ENCODE measurements around the gene FJX1.

FJX1 gene, protein sequence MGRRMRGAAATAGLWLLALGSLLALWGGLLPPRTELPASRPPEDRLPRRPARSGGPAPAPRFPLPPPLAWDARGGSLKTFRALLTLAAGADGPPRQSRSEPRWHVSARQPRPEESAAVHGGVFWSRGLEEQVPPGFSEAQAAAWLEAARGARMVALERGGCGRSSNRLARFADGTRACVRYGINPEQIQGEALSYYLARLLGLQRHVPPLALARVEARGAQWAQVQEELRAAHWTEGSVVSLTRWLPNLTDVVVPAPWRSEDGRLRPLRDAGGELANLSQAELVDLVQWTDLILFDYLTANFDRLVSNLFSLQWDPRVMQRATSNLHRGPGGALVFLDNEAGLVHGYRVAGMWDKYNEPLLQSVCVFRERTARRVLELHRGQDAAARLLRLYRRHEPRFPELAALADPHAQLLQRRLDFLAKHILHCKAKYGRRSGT

DNA sequence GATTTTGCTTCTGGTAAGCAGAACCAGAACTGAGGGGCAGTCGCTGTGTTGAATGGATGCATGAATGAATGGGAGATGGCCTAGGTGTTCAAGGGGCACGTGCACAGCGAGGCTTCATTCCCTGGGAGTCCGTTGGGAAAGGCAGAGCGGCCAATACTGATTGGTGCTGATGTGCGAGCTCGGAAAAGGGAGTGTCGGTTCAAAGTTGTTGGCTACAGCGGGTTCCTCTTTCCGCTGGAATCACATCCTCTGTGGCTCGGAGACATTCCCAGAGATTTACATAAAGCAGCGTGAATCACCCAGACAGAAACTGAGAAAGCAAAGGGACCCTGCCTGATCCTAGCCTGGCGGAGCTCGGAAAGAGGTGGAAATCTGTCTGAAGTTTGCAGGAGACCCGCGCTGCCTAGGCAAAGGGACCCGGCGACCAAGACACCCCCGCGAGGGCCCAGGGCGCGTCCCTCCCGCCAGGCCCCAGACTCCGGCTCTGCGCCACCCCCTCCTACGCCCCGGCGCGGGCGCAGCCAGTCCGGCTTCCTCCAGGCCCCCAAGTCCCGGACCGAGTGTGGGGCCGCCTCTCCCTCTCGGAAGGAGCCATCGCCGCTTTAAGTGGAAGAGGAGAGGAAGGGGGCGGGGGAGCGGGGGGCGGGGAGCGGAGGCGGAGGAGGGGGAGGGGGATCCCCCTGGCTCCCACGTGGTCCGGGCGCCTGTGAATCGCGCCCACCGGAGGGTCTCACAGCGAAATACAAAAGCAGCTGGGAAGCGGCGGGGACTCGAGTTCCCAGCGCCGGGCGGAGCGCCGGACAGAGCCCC is at the start of gene FJX1:
Gene FJX1 (plus strand): TSS at position 774 of the 810 bp plus-strand sequence. CDS start 177 bp downstream, outside the sequence.
- DNase-seq, result no peak

DNA sequence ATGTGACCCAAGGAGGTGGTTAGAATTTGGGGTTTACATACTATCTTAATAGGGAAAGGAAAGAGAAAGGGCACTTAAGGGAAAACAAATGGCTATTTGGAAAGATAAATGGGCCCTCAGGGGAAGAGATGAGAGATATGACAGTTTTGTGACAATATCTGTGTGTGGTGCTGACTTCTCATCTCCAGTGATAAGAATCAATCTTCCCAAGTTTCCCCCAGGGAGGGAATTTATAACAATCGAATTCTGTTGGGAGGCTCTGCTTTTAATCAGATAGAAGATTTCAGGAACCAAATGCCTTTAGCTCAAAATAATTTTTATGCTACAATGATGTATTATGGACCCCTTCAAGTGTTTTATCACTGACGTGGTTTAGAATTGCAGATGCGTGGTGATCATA is 46.6 kb upstream of the FJX1 start:
- no peak for DNase-seq

DNA sequence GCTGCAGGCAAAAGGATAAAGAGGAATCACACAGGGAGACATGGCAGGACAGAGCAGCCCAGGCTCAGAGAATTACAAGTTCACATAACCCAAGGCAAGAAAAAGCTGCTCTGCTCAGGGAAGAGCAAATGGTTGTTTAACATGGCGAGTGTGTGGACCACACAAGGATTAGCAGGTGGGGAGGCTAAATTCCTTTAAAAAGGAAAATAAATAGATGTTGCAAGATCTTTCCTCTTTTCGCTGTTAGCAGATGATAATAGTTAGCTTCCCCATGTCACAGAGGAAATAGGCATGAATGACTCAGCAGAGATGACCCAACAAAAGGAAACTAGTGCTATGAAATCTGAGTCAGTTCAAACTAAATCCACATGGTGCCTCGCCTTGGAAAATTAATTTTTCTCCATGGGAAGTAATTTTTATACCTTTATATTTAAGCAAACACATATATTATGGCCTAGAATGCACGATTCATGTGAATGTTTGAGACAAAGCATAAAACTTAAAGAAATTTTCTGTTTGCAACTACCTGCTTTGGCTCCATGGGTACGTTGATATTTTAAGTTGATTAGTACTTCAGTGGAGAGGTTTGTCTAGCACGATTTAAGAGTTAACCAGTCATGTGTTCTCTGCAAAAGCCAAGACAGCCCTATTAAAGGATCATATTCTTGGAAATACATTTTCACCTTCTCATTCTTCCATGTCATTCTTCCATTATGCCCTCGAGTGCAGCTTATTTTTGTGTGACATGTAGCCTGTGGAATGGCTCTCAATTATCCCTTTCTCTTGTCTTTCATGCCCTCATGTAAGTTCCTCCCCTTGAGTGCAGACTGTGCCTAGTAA is 38.5 kb upstream of the FJX1 start:
- no peak for DNase-seq

DNA sequence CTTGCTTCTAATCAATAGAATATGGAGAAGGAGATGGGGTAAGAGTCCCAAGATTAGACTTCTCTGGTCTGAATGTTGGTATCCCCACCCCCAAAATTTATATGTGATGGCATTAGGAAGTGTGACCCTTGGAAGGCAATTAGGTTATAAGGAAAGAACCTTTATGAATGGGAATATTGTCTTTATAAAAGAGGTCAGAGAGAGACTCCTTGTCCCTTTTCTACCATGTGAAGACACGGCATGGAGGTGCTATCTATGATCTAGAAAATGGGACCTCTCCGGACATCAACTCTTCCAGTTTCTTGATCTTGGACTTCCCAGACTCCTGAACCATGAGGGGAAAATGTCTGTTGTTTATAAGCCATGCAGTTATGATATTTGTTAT is 37.9 kb upstream of the FJX1 start:
- no peak for DNase-seq

DNA sequence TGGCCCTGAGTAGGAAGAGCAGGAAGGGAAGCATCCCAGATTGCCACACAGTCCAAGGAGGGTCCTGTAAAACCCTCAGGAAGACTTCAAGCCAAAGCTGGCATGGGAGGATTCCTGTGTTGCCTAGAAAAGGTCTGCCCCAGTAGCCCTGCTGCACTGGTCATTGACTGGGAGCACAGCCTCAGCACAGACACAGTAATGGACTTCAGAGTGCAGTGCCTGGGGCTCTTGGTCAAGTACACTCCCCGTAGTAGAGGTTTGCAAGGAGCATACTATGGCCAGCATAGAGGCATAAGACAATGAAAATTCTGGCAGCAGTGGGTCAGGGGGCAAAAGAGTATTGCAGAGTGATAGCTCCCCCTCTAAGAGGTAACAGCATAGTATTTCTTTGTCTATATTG is 36.2 kb upstream of the FJX1 start:
- no peak for DNase-seq

DNA sequence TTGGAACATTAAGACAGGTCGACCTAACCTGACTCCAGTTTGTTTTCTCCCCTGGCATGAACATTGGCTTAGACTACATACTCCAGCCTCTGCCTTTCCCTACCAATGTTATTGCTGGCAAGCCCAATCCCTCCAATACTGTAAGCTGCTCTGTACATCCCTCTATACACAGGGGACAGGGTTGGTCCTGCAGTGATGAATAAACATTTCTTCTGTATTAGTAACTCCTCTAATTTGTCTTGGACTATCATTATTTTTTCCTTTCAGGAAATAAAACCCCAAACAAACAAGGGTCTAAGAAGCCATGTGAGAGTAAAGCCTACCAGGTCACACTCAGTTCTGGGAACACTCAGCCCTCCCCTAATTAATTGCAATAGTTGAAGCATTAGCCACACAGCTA is 35.1 kb upstream of the FJX1 start:
- no peak for DNase-seq

DNA sequence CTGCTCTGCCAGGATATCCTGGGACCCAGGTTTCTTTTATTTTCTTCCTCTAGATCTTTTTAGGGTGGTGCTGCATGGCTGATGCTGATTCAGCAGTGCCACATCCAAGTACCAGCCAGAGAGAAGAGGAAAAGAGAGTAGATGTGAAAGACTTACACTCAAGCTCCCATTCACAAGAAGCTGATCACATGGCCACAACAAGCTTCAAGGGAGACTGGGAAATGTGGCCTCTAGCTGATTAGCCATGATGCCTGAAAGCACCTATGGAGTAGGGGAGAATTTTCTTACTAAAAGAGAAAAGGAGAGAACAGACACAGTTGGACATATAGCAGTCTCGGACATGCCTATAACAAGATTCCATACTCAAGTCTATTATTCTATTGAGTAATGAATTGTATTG is 34.4 kb upstream of the FJX1 start:
- DNase-seq, result no peak

DNA sequence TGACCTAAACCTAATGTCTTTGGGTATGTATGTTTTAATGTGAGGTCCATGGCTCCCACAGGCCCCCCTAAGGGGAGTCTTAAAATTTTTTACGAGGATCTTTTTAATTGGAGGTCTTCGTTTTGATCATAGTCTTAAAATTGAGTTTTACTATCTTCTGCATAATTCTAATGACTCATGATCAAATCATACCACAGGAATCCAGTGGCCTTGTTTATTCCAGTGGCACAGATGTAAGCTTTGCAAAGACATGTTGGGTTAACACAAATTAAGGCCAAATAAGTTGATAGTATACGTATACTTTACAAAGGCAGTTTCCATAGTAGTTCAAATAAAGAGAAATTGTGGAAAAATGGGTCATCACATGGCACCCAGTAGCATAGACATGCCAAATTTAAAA is 33.9 kb upstream of the FJX1 start:
- DNase-seq, result no peak

DNA sequence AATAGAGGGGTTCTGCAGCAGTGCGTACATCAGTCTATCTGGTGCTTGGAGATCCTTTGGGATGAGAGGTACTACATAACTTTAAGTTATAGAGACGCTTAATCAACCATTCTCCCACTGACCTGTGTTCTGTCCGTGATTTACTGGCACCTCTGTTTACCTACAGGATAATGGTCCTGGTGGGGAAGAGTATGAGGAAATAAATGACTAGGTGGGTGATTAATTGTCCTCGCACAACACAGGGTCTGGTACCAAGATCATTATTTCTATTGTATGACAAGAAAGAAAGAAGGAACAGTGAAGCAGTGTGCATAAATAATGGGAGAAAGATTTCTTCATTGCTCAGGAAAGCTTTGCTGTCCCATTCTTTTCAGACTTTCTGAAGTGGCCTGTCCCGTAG is 32.8 kb upstream of the FJX1 start:
- no peak for DNase-seq

DNA sequence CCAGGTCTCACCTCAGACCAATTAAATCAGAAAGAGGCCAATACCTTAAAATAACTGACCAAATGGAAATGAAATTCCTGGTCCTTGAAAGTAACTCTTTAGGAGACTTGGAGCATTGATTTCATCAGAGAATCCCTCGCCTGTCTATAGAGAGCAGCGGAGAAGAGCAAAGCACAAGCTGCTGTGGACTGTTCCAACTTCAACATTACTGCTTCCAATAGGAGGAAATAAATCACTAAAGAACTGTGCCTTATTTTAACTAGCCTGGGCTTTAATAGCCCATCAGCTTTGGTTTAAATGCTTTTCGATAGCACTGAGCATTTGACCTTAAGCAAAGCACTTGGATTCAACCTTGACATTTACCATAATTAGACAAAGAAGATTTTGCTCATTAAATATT is 32.0 kb upstream of the FJX1 start:
- no peak for DNase-seq

DNA sequence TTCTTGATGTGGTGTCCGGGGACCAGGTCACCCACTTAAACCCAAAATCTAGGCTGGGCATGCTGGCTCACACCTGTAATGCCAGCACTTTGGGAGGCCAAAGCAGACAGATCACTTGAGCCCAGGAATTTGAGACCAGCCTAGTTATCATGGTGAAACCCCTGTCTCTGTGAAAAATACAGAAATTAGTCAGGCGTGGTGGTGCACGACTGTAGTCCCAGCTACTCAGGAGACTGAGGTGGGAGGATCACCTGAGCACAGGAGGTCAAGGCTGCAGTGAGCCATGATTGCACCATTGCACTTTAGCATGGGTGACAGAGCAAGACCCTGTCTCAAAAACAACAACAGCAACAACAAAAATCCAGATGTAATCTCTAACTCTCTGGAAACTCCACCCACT is 30.3 kb upstream of the FJX1 start:
- DNase-seq, result no peak

DNA sequence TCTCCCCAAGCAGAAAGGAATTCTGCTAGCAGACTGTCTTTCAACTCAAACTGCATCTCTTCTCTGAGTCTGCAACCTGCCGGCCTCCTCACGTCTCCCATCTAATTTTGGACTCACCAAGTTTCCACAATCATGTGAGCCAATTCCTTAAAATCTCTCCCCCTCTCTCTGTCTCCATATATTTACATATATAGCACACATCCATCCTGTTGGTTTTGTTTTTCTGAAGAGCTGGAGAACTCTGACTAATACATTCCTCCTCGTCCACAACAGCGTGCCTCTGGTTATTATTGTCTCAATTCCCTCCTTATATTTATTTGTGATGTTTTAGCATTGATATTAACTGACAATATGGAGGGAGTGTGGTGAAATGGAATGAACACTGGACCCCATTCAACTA is 29.6 kb upstream of the FJX1 start:
- no peak for DNase-seq

DNA sequence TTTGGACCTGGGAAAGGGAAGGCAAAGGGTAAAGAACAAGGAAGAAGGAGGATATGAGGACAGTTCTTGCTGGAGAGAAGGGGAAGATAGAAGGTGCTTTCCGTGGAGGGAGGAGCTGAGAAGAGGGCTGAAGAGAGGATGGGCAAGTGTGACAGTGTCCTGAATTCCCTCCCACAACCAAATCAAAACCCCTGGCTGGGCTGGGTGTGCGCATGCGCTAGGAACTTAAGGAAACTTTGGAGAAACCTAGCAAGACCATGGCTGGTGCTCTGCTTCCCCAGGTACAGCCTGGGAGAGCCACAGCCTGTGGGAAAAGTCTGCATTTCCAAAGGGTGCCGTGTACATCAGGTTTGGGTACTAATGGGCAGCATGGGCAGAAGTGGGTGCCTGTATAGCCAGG is 29.0 kb upstream of the FJX1 start:
- DNase-seq, result no peak

DNA sequence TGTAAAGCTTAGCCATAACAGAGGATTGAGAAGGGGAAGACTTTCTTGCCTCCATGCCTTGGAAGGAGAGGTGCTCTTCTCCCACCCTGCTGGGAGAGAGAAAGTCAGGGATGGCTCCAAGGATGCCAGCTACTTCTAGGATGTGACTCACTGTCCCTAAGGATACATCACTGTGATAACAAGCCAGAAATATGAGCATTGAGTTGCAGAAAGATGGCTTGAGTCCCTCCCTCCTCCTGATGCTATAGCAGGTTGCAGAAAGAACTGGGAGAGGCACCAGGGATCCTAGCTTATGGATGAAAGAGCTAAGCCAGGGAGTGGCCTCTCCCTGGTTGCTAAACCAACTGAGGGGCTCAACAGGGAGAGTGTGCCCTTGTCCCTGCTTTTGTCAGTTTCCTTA is 27.8 kb upstream of the FJX1 start:
- no peak for DNase-seq

DNA sequence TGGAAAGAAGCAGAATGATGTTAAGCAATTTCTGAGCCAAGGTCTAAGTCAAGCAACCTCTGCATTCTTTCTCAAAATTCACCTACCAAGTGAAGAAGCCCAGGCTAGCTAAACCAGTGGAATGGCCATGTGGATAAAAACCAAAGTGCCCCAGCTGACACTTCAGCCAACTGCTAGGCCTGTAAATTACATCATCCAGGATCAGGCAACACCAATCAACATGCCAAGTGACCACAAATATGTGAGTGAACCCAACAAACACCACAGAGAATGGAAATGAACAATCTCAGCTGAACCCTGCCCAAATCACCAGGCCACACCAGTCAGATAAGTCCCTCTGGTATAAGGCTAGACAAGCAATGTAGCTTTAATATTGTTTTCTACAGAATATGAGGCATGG is 25.1 kb upstream of the FJX1 start:
- DNase-seq, result no peak

DNA sequence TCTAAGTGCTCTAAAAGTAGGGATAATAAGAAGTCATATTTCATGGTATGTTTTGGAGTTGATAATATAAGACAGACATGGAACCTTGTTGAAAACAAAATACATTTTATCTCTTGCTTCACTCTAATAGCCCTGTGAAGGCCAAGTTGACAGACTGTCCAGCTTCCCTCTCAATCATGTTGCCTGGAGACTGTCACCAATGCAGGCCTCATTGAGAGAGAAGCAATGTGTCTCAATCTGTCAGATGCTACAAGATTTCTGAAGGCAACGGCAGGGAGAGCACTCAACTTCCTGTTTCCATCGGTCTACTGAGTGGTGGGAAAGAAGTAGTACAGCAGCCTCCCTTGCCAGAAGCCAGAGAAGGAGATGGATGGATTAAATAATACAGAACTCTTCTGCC is 23.6 kb upstream of the FJX1 start:
- DNase-seq, result no peak

DNA sequence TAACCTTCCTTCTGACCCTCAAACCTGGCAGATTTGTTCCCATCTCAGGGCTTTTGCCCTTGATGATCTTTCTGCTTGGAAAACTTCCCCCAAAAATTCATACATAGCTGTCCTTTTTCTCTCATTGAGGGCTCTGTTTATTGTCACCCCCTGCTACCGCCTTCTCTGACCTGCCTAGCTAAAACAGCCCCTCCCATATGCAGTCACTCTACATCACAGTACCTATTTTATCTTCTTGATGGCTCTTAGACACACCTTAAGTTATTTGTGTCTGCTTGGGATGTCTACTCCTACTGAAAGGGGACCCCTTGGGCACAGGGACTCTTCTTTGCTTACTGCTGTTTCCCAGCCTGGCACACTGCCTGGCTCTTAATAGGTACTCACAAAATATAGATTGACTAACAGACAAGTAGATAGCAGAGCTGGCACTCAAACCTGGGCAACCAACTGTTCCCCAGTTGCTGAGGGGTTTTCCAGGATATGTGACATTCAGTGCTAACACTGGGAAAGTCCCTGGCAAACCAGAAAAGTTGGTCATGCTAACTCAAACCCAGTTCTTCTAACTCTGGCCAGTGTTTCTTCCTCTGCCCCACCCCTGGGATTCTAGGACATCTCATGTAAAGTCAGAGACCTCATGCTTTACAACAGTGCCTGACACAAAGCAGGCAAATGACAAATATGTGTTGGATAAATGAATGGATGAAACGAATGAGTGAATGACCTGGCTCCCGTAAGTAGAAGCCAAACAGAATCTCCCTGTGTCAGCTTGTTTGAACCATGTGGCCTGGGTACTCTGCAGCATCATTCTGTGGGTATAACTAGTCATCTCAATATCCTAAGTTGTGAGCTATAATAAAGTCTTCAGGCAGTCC is 19.8 kb upstream of the FJX1 start:
- no peak for DNase-seq

DNA sequence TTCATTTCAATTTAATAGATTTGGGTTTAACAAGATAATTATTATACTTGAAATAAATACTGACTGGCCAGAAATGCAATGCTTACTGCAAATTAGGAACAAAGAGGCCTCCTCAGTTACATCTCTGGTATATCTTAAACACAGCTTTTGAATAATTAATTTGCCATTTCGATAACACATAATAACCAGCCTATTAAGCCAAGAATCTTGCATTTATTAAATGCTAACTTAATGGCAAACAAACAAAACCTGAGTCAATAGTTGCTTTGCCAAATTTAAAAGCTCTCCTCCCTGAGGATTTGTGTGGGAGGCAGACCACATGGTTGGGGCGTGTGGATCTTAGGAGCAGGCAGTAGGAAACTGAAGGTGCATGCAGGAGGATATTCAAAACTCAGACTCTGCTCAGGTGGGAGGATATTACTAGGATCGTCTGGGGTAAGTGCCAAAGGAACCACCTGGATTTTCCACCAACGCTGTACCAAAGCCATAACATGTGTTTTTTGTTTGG is 17.9 kb upstream of the FJX1 start:
- no peak for DNase-seq

DNA sequence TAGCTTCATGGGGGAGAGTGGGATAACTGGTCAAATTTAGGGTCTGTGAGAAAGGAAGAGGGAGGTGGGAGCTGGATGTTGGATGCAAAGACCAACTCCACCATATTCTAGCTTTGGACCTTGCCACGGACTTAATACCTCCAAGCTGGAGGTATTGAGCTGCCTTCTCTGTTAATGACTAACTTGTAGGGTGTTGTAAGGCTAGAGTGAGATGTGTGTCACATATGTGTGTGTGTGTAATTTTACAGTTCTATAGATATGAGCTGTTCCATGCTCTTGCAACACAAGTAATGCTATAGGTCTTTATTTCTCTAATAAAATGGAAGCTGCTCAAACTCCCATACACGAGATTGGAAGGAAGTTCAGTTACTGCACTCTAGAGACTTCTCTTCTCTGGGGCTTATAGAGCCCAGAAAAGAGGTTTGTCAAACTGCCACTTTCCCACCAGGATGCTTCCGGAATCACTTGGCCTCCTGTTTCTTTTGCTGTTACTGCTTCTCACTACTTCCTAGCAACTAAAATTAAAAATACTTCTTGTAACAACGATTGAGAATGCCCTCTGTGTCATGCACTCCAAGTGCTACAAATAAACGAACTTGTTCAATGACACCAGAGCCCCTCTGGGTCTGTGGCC is 16.0 kb upstream of the FJX1 start:
- DNase-seq, result no peak

DNA sequence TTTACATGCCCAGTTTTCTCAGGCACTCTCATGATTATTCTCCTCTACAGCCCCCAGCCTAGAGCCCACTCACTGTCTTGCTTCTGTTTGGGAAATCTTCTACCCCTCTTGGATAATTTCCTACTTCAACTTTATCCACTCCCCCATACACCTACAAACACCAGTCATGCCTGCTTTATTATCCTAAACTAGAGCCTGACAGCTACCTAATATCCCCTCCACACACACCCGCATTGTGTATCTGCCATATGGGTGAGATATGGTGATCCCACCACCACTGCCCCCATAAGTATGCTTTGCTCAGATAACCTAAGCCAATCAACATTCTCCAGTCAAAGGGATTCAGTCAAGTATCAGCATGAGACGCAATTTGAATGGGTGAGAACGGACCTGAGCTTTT is 15.3 kb upstream of the FJX1 start:
- DNase-seq, result no peak

DNA sequence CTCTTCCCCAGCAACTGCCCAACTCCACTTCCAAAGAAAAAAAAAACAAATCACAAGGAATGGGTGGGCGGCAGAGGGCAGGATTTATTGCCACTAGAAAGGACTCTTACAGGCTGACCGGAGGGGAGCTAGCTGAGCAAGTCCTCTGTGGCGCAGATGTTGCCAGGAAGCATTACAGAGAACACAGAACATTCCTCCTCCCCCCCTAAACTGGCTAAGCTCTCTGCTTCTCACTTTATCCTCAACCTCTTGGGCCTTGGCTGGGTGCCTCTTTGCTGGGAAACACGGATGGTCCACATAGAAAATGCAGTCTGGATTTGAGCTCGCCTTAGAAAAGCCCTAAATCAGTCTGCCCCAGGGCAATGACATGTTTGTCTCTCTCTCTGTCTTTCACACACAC is 12.6 kb upstream of the FJX1 start:
- DNase-seq, result no peak

DNA sequence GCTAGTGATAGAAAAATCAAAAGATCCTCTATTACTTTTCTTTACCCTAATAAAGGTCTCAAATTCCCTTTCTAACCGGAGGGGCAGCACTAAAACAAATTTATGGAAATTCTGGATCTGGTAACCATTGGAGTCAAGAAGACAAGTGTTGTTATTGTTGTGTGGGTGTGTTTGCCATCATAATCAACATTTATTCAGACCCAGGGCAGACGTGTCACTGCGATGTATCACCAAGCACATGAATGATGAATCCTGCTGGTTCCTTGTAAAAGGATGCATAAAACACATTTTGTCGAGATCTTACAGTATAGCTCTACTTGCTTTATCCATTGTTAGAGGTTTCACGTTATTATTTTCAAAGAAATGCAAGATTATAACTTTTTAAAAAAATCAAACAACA is 12.1 kb upstream of the FJX1 start:
- DNase-seq, result no peak
